ENCODE results near the gene AIG1.

Gene AIG1

GRCh38 chr6:143200167-143200770 is 139.6 kb downstream of the AIG1 start:
- DNase-seq: peak; percentile 28

GRCh38 chr6:143204045-143204444 is 143.4 kb downstream of the AIG1 start:
- DNase-seq: peak; percentile 31

GRCh38 chr6:143205131-143205535 is 144.4 kb downstream of the AIG1 start:
- DNase-seq: no peak

GRCh38 chr6:143205585-143205984 is 144.9 kb downstream of the AIG1 start:
- no peak for DNase-seq

DNA sequence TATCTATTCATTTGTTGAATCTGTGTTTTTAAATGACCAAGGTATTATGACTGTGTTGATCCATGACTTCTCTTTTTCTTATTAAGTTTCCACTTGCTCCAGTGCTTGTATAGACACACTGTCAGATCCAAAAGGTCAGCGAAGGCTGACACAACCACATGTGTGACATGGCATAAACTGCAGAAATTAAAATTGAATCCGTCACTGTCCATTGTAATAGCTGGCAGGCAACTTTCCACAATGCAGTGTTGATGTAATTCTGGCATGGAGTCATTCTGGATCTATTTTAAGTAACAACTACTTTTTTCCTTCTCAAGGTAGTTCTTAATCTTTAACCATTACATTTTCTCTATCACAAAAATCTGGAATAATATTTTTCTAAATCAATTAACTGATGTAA is 145.3 kb downstream of the AIG1 start:
- no peak for DNase-seq

DNA sequence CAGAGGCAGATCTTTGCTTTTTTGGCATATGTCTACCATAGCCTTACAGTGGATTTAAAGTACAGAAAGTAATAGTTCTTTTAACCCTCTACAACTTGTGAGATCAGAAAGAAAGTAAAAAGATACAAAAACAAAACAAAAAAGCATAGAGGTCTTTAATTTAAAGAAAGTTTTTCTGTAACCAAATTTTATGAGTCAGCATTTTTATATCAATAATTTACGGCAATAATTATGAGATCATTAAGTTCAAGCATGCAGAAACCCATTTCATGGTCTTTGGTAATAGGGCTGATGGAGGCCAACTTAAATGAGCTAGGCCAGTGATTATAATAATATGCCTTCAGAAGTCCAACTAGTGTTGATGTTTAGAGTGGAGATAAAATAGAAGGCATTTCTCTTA is 145.9 kb downstream of the AIG1 start:
- no peak for DNase-seq

DNA sequence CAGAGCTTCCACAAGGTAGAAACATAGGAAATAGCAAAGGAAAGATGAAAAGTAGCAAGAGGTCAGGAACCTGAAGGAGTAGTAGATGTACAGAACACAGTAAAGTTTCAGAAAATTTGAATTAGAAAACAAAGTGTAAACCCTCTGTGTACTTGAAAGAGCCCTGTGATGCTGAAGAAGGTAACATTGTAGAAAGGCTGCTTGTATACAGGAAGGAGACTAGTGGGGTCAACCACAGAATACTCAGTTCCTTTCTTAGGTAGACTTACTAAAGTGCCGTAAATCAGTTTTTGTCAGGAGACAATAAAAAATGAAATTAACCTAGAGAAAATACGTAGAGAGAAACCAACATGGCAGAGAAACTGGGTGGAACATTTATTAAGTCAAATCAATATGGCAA is 149.7 kb downstream of the AIG1 start:
- no peak for DNase-seq

- DNase-seq: no peak
Measured at GRCh38 chr6:143213859-143214376, 153.2 kb downstream of the AIG1 start.

DNA sequence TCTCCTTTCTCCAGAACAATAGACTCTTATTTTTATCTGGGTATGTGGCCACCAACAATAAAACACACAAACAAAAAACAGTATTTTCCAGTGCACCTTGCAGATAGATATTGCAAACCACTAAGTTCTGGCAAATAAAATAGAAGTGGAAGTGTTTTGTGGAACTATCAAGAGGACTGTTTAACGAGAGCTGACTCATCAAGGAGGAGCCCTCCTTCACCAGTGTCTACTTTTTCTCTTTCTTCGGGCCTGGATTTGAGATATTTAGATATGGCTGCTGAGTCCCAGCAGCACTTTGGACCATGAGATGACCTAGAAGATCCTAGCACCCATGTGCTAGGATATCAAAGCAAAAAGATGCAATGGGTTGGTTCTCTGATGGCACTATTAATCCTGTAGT is 154.7 kb downstream of the AIG1 start:
- no peak for DNase-seq

- no peak for DNase-seq
Measured at GRCh38 chr6:143215771-143216170, 155.1 kb downstream of the AIG1 start.

DNA sequence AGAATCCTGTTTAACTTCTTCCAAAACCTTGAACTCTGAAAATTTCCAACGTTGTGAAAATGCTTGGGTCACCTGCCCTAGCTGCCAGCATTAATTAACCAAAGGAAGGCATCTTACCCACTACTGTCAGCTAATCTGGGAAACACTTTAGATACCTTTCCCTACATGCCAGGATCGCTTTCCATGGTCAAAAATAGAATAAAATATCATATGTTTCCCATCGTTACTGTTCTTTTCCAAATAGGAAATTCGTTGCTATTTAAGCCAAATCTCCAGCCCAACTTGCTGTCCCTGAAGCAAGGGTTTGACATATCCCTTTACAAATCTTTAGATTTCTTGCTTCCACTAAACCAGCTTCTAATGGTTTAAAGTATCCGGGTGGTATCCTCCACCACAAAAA is 157.5 kb downstream of the AIG1 start:
- DNase-seq: no peak

DNA sequence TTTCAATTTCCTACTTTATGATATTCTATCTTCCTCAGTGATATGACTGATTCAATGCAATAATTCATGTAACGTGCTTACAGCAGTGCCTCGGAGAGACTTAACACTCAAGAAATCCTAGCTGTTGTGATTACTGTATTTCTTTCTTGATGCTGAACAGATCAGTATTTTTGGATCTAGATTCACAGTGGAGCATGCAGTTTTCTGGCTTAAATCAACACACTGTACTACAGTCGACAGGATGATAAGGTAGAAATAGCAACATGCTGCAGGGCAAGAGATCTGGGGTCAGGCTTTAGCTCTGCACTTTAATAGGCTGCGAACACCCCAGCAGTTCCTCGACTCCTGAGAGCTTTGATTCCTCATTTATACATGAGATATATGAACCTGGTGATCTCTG is 161.0 kb downstream of the AIG1 start:
- no peak for DNase-seq

GRCh38 chr6:143222310-143222709 is 161.6 kb downstream of the AIG1 start:
- DNase-seq: no peak

- no peak for DNase-seq
Measured at GRCh38 chr6:143222801-143223231, 162.1 kb downstream of the AIG1 start.

DNA sequence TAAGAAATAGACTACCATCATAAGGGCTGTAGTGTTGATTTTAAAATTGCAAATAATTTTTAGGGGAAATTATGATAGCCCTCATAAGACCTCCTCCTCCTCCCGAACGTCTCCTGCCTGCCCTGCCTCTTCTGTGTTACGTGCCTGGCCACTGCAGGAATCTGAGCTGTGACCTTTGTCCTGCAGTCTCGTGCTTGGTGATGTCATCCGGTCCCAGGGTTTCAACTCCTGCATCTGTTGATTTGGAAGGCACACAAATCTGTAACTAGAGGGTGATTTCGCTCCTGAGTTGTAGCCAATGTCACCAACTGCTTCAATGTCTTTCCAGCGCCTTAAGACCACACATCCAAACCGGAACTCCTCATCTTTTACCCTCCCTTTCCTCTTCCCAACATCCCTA is 163.2 kb downstream of the AIG1 start:
- DNase-seq: no peak

GRCh38 chr6:143224516-143224915 is 163.8 kb downstream of the AIG1 start:
- DNase-seq: no peak

DNA sequence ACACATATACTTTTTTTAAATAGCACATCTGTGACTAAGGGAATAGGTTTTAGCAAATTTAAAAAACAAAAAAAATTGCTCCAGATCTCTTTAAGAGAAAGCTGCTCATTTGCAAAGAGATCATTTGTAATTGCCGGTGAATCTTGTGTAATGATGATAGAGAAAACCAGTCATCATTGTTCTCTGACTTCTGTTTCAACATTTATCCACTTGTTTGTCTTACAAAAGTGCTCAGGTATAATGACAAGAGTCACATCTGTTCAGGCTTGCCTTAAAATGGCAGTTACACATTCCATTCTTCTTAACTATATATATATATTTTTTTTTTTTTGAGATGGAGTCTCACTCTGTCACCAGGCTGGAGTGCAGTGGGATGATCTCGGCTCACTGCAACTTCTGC is 165.2 kb downstream of the AIG1 start:
- no peak for DNase-seq

DNA sequence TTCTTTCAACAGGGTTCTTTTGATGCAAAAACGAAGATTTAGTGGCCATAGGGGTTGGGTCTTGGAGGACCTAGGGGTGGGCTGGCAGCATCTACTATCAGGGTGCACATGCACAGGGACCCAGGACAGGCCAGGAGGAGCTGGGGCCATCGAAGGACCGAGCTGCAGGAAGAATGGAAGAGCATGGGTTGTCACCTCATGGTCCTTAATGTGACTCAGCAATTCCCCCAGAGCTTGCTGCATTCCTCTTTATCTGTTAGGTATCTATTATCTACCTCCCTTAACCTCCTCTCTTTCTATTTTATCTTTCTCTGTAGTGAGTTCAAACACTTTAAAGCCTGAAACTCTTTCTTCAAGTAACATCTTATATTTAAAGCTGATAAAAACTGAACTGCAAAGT is 167.0 kb downstream of the AIG1 start:
- no peak for DNase-seq

DNA sequence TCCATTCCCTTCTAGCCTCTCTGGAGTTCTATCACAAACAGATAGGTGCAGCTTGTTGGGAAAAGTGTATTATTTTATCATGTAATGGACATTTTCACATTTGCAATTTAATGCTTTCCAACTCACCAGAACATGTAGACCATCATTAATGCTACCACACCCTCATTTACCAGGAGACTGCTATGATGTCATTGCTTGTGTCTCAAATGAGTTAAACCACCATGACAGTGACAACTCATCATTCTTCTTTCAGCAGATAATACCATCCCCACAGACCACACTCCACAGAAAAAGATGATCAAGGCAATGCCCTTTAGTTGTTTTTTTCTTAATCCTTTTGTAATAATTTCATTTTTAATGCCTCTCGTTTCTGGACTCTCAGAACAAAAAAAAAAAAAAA is 168.7 kb downstream of the AIG1 start:
- no peak for DNase-seq

GRCh38 chr6:143232849-143233248 is 172.2 kb downstream of the AIG1 start:
- no peak for DNase-seq

GRCh38 chr6:143233554-143234285 is 173.0 kb downstream of the AIG1 start:
- no peak for DNase-seq

- DNase-seq: no peak
Measured at GRCh38 chr6:143234734-143235133, 174.0 kb downstream of the AIG1 start.

GRCh38 chr6:143236151-143236798 is 175.6 kb downstream of the AIG1 start:
- no peak for DNase-seq

- DNase-seq: no peak
Measured at GRCh38 chr6:143238306-143238705, 177.6 kb downstream of the AIG1 start.
